Subcutaneous abdominal adipose tissue (tissue), 5 donors: ENCODE measurements around the gene VAC14.

ENCODE experiments used
- H3K27ac ChIP-seq: one replicate; pipeline ENCODE4 v1.7.0; 2013; ENCODE audit warnings: low read depth, mild to moderate bottlenecking, inconsistent platforms, low read length, moderate library complexity
- H3K27me3 ChIP-seq, 5 donors: one replicate each; pipeline ENCODE4 v1.7.0; 2013; ENCODE audit warnings: low read length in 5 of 5, inconsistent platforms in 1 of 5; ENCODE audit not compliant: control insufficient read depth in 5 of 5, insufficient read depth in 4 of 5
- H3K36me3 ChIP-seq, 5 donors: one replicate each; pipeline ENCODE4 v1.7.0; 2013; ENCODE audit warnings: low read length in 5 of 5; ENCODE audit not compliant: control insufficient read depth in 5 of 5, insufficient read depth in 5 of 5
- H3K4me1 ChIP-seq, 5 donors: one replicate each; pipeline ENCODE4 v1.7.0; 2013; ENCODE audit warnings: low read length in 5 of 5, mild to moderate bottlenecking in 3 of 5, moderate library complexity in 1 of 5; ENCODE audit not compliant: control insufficient read depth in 5 of 5, insufficient read depth in 5 of 5
- H3K4me3 ChIP-seq, 5 donors: one replicate each; pipeline ENCODE4 v1.7.0; 2013; ENCODE audit warnings: low read length in 5 of 5, low read depth in 1 of 5
- H3K9ac ChIP-seq, 5 donors: one replicate each; pipeline ENCODE4 v1.7.0; 2013; ENCODE audit warnings: low read length in 5 of 5, mild to moderate bottlenecking in 4 of 5, moderate library complexity in 3 of 5
- H3K9me3 ChIP-seq, 5 donors: one replicate each; pipeline ENCODE4 v1.7.0; 2013; ENCODE audit warnings: low read length in 5 of 5; ENCODE audit not compliant: control insufficient read depth in 5 of 5
- donor health status: healthy.
- donor health status: healthy.
- donor health status: healthy.
- donor health status: healthy.
- donor health status: healthy.

Gene VAC14

DNA sequence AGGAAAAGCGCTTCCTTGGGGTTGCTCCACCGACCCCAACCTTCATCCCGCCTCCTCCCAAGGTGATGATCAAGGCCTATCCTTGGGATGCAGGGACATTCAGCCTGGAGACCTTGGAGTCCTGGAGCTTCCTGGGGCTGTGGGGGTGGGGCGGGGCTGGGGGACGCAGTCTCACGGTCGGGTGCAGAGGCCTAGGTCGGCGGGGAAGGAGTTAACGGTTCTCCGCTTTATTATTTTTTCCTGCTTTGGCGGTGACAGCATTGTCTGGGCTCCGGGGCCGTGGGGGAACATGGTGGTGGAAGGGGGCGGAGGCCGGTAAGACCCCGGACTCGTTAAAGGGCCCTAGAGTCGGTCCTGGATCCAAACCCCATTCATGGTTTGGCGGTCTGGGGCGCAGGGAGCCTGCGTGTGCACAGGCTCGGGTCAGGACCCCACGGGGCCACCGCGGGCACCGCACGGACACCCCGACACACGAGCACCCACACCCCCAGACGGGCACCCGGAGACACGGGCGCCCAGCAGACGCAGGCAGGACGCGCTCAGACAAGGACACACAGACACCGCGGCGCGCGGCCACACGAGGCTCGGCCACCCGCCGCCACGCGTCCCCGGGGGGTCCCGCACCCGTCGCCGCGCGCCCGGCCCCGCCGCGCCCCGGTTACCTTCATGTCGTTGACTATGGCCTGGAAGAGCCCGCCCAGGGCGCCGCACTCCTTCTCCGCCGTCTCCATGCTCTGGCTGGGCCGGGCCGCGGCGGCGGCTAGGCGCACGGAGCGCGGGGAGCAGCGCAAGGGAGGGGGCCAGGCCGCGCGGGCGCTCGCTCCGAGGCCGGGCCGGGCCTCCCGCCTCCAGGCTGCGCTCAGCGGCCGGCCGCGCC is 115.7 kb downstream of the VAC14 start:
- Histone ChIP-seq H3K36me3 (peaks cover 0 to 5% (median 0%) of the 10 kb centered on the region in 5 donors), H3K9me3 (no peaks in the 10 kb centered on the region), H3K27ac (no peak overlapping the region)

DNA sequence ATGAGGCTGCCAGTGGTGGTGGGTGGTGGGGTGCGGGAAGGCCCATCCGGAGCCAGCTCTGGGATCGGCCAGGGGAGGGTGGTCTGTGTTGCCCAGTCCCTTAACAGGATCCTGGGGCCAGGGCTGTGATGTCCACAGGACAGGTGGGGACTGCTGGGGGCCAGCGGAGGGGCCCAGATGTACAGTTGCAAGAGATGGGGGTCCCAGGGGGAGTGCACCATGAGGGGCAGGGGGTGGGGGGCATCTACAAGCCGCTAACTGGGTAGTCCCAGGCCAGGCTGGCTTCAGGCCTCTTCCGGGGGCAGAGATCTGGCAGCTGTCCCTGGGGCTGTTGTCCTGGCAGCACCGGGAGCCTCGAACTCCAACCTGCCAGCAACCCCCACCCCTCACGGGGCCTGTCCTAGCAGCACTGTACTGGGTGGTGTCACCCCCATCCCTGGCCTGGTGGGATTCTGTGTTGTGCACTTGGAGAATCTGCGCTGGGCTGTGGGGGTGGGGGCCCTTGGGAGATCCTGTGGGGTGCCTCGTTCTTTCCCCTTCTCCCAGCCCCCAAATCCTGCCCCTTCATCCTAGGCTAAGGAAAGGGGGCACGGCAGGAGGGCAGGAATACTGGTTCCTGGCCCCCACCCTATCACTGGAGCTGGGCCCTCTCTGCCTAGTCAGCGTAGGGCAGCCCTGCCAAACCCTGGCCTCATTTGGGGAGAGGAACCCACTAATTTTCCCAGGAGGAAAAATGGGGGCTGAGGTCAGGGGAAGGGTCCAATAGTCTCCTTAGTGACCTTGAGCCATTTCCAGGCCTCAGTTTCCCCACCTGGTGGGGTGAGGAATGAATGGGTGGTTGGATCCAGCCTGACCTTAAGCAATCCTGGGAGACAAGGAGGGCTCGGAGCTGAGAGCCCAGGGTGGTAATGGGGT is 116.6 kb downstream of the VAC14 start:
- H3K27ac ChIP-seq = no peak overlapping the region
- peak overlapping the region; percentile 75 to 80 (median 76) for H3K4me3 ChIP-seq
- H3K9ac ChIP-seq = peak overlapping the region in 4 of 5 donors; percentile 64 to 77 (median 69)
- H3K27me3 ChIP-seq = no peaks in the 10 kb centered on the region
- no peaks in the 10 kb centered on the region for H3K9me3 ChIP-seq
- peaks cover 15 to 83% (median 81%) of the 10 kb centered on the region in 5 donors for H3K4me1 ChIP-seq
- peaks cover 0 to 9% (median 0%) of the 10 kb centered on the region in 5 donors for H3K36me3 ChIP-seq

More for the DNA sequence above, 115.7 kb downstream of the VAC14 start:
- Histone ChIP-seq H3K4me1 (peaks cover 17 to 89% (median 87%) of the 10 kb centered on the region in 5 donors), H3K4me3 (peak overlapping the region; percentile 75 to 80 (median 76)), H3K9ac (peak overlapping the region in 4 of 5 donors; percentile 68 to 77 (median 69)), H3K27me3 (no peaks in the 10 kb centered on the region)

DNA sequence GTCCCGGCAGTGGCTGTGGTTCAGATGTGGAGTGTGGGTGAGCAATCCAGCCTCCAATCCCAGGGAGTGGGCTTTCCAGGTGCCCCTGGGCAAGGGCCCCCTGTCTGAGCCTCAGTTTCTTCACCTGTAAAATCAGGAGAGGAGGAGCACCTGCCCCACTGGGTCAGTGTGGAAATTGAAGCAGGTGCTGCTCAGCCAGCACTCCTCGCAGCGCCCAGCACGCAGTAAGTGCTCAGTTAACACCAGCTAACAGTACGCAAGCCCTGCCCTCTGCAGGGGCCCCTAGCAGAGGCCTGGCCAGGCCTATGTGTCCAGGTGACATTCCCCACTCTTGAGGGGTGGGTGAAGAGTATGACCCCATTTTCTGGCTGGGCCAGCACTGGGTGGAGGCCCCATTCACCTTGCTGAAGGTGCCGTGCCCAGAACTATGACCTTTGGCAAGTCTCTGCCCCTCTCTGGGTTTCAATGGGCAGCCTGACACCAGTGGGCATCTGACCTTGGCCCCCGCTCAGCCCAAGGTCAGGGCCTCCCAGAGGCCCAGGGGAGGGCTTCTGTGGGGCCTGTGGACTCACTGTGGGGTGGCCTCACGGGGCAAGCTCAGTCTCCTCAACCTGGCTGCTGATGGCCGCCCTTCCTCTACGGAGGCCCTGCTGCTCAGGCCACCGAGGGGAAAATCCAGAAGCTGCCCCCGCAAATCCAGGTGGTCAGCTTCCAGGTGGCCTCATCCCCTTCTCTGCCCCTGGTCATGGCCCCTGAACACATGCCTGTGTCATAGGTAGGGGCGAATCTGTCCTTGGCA is 117.6 kb downstream of the VAC14 start:
- Histone ChIP-seq H3K9me3 (no peaks in the 10 kb centered on the region), H3K9ac (peak overlapping the region in 2 of 5 donors; percentile 27 to 48), H3K27ac (no peak overlapping the region), H3K4me3 (no peak overlapping the region), H3K4me1 (peaks cover 13 to 73% (median 70%) of the 10 kb centered on the region in 5 donors), H3K27me3 (no peaks in the 10 kb centered on the region), H3K36me3 (peaks cover 0 to 20% (median 10%) of the 10 kb centered on the region in 5 donors)

DNA sequence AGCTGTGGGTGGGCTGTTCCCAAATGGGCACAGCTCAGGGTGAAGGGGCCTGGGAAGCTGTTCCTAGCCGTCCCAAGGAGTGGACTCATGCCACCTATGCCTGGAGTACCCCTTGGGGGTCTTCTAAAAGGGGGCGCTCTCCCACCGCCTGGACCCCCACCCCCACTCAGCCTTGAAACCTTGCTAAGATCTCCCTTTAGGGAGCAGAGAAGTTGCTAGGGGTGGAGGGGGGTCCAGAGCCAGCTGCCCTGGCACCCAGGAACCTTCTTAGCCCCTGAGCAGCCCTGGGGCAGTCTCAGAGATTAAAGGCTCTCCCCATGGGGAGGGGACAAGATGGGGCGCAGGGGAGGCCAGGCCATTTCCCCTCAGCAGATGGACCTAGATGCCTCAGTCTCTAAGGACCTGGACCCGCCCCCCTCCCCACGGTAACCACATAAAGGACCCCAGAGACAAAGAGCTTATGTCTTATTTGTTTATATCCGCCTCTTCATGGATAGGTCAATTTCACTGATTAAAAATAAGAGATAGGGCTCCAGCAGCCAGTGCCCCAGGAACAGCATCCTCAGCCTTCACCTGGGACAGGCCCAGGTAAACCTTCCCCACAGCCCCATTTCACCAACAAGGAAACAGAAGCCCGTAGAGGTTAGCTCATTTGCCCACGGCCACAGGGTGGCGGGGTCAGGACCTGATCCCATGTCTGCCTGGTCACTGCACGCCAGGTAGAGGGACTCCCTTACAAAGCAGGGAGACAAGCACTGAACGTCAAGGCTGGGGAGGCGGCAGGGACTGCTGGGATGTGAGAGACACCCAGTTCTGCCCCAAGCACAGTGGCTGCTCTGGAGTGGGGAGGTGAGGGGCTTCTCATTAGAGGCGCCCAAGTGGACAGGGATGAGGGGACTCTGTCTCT is 118.5 kb downstream of the VAC14 start:
- no peaks in the 10 kb centered on the region for H3K9me3 ChIP-seq
- no peak overlapping the region for H3K4me3 ChIP-seq
- peaks cover 9 to 64% (median 62%) of the 10 kb centered on the region in 5 donors for H3K4me1 ChIP-seq
- peak overlapping the region in 2 of 5 donors; percentile 55 to 71 for H3K9ac ChIP-seq
- H3K27ac ChIP-seq = peak overlapping the region; percentile 10
- H3K36me3 ChIP-seq = peaks cover 0 to 28% (median 18%) of the 10 kb centered on the region in 5 donors
- H3K27me3 ChIP-seq = no peaks in the 10 kb centered on the region

DNA sequence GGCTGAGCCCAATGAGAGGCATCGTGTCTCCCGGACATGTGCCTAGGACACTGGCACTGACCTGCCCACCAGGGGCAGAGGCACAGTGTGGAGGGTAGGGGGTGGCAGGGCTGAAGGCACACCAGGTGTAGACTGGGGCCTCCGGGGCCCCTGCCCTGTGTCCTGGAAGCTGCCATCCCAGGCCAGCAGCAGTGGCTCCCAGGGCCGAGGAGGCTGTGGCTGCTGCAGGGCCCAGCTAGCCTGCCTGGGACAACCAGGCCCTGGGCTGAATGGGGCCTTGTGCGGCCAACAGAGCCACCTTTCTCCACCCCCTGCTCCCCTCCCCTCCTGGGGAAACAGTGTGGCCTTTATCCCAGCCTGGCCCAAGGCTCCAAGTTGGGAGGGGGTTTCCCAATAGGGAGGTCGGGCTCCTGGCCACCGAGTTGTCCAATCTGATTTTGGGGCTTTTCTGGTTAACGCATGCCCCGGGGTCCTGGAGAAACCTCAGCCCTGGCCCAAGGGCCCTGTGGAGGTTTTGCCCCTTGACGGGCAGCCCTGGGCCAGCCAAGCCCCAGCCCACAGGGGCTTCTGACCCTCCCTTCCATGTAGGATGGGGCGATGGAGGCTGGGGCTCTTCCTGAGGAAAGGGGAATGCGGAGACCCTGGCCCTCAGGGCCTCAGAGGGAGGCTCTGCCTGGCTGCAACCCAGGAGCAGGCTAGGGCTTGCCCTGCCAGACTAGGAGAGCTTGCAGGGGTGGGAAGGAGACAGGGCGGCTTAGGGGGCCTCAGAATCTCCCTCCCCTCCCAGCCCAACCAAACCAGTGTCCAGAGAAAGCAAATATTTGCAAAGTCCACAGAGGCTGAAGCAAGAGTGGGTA is 119.3 kb downstream of the VAC14 start:
- Histone ChIP-seq H3K9me3 (no peaks in the 10 kb centered on the region), H3K4me3 (no peak overlapping the region), H3K4me1 (peaks cover 7 to 55% (median 53%) of the 10 kb centered on the region in 5 donors), H3K36me3 (peaks cover 0 to 34% (median 25%) of the 10 kb centered on the region in 5 donors), H3K9ac (peak overlapping the region in 3 of 5 donors; percentile 43 to 71 (median 55)), H3K27ac (peak overlapping the region; percentile 10), H3K27me3 (no peaks in the 10 kb centered on the region)

DNA sequence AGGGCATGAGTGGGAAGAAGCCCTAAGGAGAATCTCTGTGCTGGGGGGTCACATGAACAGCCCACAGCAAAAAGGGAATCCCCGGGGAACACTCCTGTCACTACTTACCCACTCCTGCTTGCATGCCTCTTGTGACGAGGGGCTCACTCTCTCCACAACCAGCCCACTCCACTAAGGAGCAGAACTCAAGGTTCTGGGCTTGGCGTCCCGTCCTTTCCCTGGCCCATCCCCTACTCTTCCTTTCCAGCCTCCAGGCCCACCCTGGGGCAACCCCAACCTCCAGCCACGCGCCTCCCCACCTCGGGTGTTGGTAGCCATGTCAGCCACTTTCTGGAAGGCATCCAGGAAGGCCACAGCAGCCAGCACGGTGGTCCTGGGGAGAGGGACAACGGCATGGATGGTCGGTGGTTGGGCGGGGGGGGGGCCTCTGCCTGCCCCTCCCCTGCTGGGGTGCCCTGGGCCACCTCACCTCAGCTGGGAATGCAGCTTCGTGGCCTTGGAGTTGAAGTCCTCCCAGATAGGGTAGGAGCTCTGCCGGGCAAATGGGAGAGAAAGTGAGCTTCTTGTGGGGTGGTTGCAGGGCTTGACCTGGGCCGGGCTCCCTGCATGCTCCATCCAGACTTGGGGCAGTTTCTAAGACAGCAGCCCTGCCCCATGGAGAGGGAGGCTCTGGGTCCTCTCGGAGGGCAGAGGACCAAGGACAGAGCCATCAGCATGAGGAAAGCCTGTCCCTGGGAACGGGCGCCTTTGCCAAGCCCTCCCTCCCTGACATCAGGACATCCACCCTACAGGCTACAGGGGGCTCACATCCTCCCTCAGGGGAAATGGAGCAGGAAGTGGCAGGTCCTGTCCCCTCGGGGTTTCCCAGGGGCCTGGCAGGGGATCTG is 120.2 kb downstream of the VAC14 start:
- H3K9ac ChIP-seq = peak overlapping the region in 2 of 5 donors; percentile 43 to 71
- H3K36me3 ChIP-seq = peaks cover 0 to 42% (median 34%) of the 10 kb centered on the region in 5 donors
- peaks cover 7 to 57% (median 52%) of the 10 kb centered on the region in 5 donors for H3K4me1 ChIP-seq
- H3K9me3 ChIP-seq = no peaks in the 10 kb centered on the region
- H3K27me3 ChIP-seq = no peaks in the 10 kb centered on the region
- no peak overlapping the region for H3K27ac ChIP-seq
- no peak overlapping the region for H3K4me3 ChIP-seq

DNA sequence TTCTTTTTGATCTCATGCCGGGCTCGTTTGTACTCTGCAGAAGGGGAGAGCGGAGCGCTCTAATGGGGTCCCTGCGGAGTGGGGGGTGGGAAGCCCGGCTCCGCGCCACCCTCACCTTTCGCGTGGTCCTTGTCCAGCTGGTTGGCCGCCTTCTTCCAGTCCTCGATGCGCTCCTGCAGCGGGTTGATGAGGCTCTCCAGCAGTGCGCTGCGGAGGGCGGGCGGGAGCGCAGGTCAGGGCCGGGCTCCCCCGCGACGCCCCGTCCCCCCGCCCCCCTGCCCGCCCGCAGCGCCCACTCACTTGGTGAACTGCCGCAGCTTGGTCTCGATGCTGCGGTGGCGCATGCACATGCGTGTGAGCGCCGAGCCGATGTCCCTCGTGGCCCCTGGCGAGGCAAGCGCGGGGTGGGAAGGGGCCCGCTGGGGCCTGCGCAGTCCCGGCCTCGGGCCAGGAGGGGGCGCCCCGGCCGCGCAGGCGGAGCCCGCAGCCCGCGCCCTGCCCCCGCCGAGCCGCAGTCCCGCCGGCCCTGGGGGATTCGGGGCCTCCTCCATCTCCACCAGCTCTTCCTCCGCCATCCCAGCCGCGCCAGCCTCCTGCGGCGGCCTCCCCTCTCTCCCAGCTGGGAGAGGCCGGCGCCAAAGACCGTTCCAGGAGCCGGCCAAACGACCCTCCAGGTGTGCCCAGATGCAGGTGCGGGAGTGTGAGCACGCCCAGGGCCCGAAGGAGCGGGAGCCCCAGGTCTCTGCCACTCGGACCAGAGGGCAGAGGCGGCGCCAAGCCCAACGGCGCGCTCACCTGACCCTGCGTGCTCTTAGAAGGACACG is 121.1 kb downstream of the VAC14 start:
- Histone ChIP-seq H3K27ac (no peak overlapping the region), H3K4me1 (peaks cover 6 to 51% (median 46%) of the 10 kb centered on the region in 5 donors), H3K4me3 (no peak overlapping the region), H3K36me3 (peaks cover 0 to 45% (median 39%) of the 10 kb centered on the region in 5 donors), H3K9me3 (no peaks in the 10 kb centered on the region), H3K9ac (peak overlapping the region in 1 of 5 donors; percentile 19), H3K27me3 (no peaks in the 10 kb centered on the region)
